ENCODE data around the gene RMND1. TPM values are rescaled to one million over a fixed set of nuclear protein-coding genes. Genes with fewer than 3 reads are reported as not detected.

RMND1 gene
- polyA plus RNA-seq, 1 donor from 2014 or later = 35.3 TPM

DNA sequence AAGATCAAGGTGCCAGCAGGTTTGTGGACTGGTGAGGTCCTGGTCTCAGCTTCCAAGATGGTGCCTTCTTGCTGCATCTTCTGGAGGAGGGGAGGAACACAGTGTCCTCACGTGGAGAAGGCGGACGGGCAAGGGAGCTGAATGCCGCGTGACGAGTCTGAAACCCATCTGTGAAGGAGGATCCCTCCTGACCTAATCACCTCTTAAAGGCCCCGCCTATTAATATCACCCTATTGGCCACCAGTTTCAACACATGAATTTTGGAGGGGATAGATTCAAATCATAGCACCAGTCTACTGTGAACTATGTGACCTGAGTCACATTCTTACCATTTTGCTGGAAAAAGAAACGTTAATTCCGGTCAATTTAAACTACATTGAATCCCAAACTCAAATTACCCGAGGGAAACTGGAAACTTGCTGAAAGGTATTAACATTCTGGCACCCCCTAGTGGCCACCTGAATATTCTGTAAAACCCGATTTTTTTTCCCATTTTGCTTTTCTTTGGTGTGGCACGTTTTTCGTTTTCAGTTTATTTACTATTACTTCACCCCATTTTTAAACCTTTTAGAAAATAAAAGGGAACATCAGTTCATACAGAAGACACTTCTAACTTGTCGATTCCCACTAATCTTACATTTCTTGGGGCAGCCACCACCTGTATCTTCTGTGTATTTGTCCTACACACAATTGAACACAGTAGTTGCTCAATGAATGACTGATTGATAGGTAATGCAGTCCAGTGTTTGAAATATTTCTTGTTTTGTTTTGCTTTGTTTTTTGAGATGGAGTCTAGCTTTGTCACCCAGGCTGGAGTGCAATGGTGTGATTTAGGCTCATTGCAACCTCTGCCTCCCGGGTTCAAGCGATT lies 24.0 kb upstream of the RMND1 start:
- Histone ChIP-seq H2AFZ (ENCODE audit: low read depth, low read length) (no peak overlapping the region), H3K4me3 (ENCODE audit: low read length) (no peak overlapping the region), H3K27ac (ENCODE audit: low read length) (no peak overlapping the region), H3F3A (ENCODE audit: insufficient read depth, low read length, poor library complexity, severe bottlenecking) (no peaks in the 10 kb centered on the region), H3K9me2 (ENCODE audit: insufficient read depth, low read length) (no peaks in the 10 kb centered on the region), H3K4me2 (ENCODE audit: low read length) (no peak overlapping the region), H3K36me3 (ENCODE audit: insufficient read depth, low read length) (no peaks in the 10 kb centered on the region), H3K27me3 (ENCODE audit: insufficient read depth, low read depth, low read length) (no peaks in the 10 kb centered on the region), H3K9ac (ENCODE audit: low read length) (no peak overlapping the region), H3K9me3 (ENCODE audit: low read length) (no peaks in the 10 kb centered on the region), H4K20me1 (ENCODE audit: insufficient read depth) (no peaks in the 10 kb centered on the region), H3K79me2 (replicated peaks; ENCODE audit: insufficient read depth, low read length) (no peaks in the 10 kb centered on the region)
- TF ChIP-seq EP300 (conservative IDR thresholded peaks at IDR 0.05; ENCODE audit: poor library complexity, severe bottlenecking) (no peak), MXI1 (conservative IDR thresholded peaks at IDR 0.05; ENCODE audit: poor library complexity, severe bottlenecking) (no peak), EZH2 (IDR thresholded peaks at IDR 0.05; ENCODE audit: borderline replicate concordance, insufficient read depth, low read length, poor library complexity, severe bottlenecking) (no peak), RAD21 (conservative IDR thresholded peaks at IDR 0.05) (peak; percentile 38), SMC3 (conservative IDR thresholded peaks at IDR 0.05; ENCODE audit: poor library complexity) (peak; percentile 37), POLR2AphosphoS5 (IDR thresholded peaks at IDR 0.05) (no peak), TAF1 (IDR thresholded peaks at IDR 0.05; ENCODE audit: low read depth) (no peak)
- TF ChIP-seq, protein P1, sequence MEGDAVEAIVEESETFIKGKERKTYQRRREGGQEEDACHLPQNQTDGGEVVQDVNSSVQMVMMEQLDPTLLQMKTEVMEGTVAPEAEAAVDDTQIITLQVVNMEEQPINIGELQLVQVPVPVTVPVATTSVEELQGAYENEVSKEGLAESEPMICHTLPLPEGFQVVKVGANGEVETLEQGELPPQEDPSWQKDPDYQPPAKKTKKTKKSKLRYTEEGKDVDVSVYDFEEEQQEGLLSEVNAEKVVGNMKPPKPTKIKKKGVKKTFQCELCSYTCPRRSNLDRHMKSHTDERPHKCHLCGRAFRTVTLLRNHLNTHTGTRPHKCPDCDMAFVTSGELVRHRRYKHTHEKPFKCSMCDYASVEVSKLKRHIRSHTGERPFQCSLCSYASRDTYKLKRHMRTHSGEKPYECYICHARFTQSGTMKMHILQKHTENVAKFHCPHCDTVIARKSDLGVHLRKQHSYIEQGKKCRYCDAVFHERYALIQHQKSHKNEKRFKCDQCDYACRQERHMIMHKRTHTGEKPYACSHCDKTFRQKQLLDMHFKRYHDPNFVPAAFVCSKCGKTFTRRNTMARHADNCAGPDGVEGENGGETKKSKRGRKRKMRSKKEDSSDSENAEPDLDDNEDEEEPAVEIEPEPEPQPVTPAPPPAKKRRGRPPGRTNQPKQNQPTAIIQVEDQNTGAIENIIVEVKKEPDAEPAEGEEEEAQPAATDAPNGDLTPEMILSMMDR (IDR thresholded peaks at IDR 0.05; ENCODE audit: poor library complexity, severe bottlenecking) = peak; percentile 59
- TF ChIP-seq, protein P2, sequence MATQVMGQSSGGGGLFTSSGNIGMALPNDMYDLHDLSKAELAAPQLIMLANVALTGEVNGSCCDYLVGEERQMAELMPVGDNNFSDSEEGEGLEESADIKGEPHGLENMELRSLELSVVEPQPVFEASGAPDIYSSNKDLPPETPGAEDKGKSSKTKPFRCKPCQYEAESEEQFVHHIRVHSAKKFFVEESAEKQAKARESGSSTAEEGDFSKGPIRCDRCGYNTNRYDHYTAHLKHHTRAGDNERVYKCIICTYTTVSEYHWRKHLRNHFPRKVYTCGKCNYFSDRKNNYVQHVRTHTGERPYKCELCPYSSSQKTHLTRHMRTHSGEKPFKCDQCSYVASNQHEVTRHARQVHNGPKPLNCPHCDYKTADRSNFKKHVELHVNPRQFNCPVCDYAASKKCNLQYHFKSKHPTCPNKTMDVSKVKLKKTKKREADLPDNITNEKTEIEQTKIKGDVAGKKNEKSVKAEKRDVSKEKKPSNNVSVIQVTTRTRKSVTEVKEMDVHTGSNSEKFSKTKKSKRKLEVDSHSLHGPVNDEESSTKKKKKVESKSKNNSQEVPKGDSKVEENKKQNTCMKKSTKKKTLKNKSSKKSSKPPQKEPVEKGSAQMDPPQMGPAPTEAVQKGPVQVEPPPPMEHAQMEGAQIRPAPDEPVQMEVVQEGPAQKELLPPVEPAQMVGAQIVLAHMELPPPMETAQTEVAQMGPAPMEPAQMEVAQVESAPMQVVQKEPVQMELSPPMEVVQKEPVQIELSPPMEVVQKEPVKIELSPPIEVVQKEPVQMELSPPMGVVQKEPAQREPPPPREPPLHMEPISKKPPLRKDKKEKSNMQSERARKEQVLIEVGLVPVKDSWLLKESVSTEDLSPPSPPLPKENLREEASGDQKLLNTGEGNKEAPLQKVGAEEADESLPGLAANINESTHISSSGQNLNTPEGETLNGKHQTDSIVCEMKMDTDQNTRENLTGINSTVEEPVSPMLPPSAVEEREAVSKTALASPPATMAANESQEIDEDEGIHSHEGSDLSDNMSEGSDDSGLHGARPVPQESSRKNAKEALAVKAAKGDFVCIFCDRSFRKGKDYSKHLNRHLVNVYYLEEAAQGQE (IDR thresholded peaks at IDR 0.05; ENCODE audit: borderline replicate concordance) = no peak

- Histone ChIP-seq H4K20me1 (ENCODE audit: insufficient read depth) (no peaks in the 10 kb centered on the region), H3K79me2 (replicated peaks; ENCODE audit: insufficient read depth, low read length) (no peaks in the 10 kb centered on the region), H3K27ac (ENCODE audit: low read length) (no peak overlapping the region), H3F3A (ENCODE audit: insufficient read depth, low read length, poor library complexity, severe bottlenecking) (peaks cover 4% of the 10 kb centered on the region), H2AFZ (ENCODE audit: low read depth, low read length) (no peak overlapping the region), H3K27me3 (ENCODE audit: insufficient read depth, low read depth, low read length) (no peaks in the 10 kb centered on the region), H3K9me2 (ENCODE audit: insufficient read depth, low read length) (no peaks in the 10 kb centered on the region), H3K4me3 (ENCODE audit: low read length) (no peak overlapping the region), H3K36me3 (ENCODE audit: insufficient read depth, low read length) (no peaks in the 10 kb centered on the region), H3K4me2 (ENCODE audit: low read length) (no peak overlapping the region), H3K9ac (ENCODE audit: low read length) (no peak overlapping the region), H3K9me3 (ENCODE audit: low read length) (no peaks in the 10 kb centered on the region)
- TF ChIP-seq, protein P2 (IDR thresholded peaks at IDR 0.05; ENCODE audit: borderline replicate concordance) = no peak
- TF ChIP-seq EZH2 (IDR thresholded peaks at IDR 0.05; ENCODE audit: borderline replicate concordance, insufficient read depth, low read length, poor library complexity, severe bottlenecking) = no peak
- TF ChIP-seq RAD21 (conservative IDR thresholded peaks at IDR 0.05) = no peak
- TF ChIP-seq TAF1 (IDR thresholded peaks at IDR 0.05; ENCODE audit: low read depth) = no peak
- no peak for TF ChIP-seq EP300 (conservative IDR thresholded peaks at IDR 0.05; ENCODE audit: poor library complexity, severe bottlenecking)
- TF ChIP-seq MXI1 (conservative IDR thresholded peaks at IDR 0.05; ENCODE audit: poor library complexity, severe bottlenecking) = no peak
Observed at GRCh38 chr6:151464702-151465101, 12.8 kb upstream of the RMND1 start.
